ENCODE measurements around the gene MAP6D1.
A peak's percentile ranks its signal among the peaks of the same experiment; 100 is the strongest.

The MAP6D1 gene

DNA sequence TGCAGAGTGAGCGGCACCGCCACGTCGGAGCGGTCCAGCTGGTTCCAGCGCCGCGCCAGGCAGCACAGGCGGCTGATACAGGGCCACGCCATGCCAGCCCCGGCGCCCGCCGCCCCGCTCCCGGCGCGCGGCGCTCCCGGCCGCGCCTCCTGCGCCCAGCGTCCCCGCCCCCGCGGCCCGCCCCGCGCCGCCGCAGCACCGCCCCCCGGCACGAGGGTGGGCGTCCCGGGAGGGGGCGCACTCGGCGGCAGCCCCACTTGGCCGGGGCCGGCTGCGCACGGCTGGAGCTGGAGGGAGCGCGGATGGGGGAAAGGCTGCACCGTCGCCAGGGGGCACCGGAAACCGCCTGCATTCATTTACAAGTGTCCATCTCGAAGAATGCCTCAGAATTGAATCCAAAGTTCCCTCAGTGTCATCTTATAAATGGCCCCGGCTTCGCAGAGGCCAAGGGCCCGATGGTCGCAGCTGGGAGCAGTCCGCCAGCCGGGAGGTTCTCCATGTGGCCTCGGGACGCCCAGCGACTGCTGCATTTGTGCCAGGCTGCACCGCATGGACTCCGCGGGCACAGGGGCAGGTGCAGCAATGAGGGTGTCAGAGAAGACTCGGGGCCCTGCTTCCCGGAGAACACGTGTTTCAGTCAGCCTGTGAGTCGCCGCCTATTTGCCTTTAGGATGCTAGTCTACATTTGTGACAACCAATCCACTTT, at the start of gene MAP6D1:
MAP6D1 (minus strand) TSS at position 122 of the 706 bp plus-strand sequence; CDS start at position 92, 30 bp downstream.
- DNase-seq (ENCODE audit: low read depth): no peak

DNA sequence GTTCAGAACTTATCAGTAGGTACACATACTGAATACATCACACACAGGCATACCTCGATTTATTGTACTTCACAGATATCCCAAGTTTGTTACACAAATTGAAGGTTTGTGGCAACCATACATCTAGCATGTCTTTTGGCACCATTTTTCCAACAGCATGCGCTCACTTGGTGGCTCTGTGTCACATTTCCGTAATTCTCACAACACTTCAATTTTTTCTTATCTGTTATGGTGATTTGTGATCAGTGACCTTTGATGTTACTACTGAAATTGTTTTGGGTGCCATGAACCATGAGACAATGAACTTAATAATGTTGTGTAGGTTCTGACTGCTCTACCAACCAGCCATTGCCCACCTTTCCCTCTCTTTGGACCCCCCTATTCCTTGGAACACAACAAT, 48.5 kb upstream of the MAP6D1 start:
- no peak for DNase-seq (ENCODE audit: low read depth)

DNA sequence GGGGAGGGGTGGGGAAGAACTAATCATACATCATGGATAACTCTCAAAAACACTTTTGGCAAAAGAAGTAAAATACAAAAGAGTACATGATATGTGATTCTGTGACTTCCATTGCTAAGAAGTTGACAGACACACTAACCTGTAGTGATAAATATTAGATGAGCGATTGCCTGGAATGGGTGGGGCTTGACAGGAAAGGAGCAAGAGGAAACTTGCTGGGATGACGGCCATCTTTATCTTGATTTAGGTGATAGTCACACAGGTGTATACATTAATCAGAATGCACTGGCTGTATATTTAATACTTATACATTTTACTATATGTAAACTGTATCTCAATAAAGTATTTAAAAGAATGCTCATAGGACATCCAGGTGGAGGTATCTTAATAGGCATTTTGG, 46.2 kb upstream of the MAP6D1 start:
- no peak for DNase-seq (ENCODE audit: low read depth)

GRCh38 chr3:183870563-183870962, 45.2 kb upstream of the MAP6D1 start:
- no peak for DNase-seq (ENCODE audit: low read depth)

DNA sequence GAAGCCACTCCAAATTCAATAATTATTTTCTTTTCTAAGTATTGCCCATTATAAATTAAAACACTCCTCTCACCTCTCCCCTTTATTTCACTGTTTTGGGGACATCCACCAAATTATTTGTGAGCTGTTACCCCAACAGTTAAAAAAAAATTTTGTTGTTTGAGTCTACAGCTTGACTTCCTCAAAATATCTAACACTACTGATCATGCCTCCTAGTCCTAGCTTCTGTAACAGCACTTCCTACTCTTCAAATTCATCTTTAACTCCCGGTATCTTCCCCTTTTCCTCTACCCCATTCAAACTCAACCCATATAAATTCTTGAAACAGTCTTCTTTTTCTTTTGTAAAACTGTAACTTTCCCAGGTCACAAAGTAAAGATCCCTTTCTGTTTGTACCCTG, 43.4 kb upstream of the MAP6D1 start:
- DNase-seq (ENCODE audit: low read depth): no peak

- no peak for DNase-seq (ENCODE audit: low read depth)
These were observed 37.2 kb upstream of the MAP6D1 start for GRCh38 chr3:183862610-183863009.

DNA sequence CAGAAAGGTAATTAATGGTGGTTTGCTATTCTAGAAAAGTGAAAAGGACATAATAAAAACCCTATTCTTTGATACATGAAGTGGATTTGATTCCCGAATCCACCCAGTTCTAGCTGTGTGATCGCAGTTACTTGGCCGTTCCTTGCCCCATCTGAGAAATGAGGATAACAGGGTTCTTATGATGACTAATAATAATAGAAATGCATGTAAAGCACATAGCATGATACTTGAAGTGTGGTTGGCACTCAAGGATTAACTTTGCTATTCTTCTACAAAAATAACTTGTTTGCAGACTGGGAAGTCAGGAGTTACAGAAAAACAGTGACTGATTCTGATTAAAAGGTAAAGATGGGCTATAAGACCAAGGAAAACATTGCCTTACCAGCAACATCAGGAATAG, 32.5 kb upstream of the MAP6D1 start:
- DNase-seq (ENCODE audit: low read depth): no peak

DNA sequence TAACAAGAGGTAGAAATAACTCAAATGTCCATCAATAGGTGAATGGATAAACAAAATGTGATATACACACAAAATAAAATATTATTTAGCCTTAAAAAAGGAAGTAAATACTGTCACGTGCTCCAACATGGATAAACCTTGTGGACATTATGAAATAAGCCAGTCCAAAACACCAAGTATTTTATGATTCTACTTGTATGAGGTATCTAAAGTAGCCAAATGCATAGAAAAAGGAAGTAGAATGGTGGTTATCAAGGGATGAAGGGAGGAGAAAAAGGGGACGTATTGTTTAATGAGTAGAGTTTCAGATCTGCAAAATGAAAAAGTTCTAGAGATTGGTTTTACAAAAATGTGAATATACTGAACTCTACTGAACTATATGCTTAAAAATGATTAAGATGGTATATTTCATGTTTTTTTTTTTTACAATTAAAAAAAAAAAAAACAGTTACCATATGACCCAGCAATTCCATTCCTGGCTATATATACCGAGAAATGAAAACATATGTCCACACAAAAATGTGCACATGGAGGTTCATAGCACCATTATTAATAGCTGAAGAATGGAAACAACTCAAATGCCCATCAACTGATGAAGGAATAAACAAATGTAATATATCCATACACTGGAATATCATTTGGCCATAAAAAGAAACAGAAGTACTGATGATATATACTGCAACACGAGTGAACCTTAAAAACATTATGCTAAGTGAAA, 29.1 kb upstream of the MAP6D1 start:
- DNase-seq (ENCODE audit: low read depth): no peak

GRCh38 chr3:183845608-183846288, 20.4 kb upstream of the MAP6D1 start:
- no peak for DNase-seq (ENCODE audit: low read depth)

DNA sequence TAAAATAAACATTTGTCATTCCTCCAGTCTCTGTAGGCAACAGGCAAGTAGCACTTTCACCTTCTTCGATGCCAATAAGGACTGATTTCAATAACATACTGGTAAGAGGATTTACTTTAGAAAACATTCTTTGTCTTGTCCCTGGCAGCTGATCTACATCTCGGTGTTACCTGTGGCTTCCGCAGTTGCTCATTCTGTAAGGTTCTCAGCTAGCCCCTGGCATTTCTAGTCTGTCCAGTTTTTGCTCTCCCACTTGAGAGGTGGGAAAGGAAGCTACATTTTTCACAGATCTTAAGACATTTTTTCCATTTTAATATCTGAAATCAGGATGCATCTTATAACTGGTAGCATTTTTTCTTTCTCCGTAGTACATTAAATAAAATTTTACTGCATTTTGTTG, 19.7 kb upstream of the MAP6D1 start:
- no peak for DNase-seq (ENCODE audit: low read depth)

GRCh38 chr3:183844606-183845005, 19.2 kb upstream of the MAP6D1 start:
- DNase-seq (ENCODE audit: low read depth): peak; percentile 65

- DNase-seq (ENCODE audit: low read depth): no peak
These were observed 14.4 kb upstream of the MAP6D1 start for GRCh38 chr3:183839751-183840150.

DNA sequence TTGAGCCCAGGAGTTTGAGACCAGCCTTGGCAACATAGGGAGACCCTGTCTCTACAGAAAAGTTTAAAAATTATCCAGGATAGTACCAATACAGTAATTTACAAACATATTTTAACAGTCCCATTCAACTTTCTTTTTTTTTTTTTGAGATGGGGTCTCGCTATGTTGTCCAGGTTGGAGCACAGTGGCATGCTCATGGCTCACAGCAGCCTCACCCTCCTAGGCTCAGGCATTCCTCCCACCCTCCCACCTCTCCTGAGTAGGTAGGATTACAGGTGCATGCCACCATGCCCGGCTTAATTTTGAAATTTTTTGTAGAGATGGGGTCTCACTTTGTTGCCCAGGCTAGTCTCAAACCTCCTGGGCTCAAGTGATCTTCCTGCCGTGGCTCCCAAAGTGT, 12.5 kb upstream of the MAP6D1 start:
- DNase-seq (ENCODE audit: low read depth): no peak

GRCh38 chr3:183837390-183837789, 12.0 kb upstream of the MAP6D1 start:
- DNase-seq (ENCODE audit: low read depth): no peak

DNA sequence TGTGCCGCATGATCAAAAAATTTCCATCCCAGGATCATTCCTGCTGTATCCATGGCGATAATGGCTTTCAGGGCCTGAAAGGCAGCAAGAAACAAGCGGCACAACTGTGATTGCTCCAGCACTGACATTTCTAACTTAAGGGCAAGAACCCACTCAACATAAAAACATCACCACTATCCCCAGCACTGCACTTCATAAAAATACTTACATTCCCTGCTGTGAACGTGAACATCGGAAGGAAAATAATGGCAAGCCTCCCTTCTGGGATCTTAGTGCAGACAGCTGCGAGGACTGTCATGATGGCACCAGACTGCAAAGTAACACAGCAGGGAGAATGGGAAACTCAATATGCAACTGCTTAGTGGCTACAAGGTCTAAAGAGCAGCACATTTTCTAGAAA, 8.1 kb upstream of the MAP6D1 start:
- no peak for DNase-seq (ENCODE audit: low read depth)

DNA sequence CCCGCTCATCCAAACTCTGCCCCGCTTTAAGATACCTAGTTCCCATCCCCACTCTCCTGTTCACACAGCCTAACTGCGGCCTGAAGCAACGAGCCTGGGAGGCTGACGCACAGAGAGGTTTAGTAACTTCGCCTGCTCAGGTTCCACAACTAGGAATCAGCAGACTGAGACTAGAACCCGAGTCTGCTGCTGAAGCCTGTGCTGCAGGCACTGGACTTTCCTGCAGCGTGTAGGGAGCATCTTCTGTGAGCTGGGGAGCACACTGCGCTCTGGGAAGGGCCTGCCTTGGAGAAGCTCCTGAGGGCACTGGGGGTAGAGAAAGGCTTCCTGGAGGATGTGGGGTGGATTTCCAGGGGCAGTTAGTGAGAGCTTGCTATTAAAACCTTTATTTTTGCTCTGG, 4.8 kb upstream of the MAP6D1 start:
- no peak for DNase-seq (ENCODE audit: low read depth)

DNA sequence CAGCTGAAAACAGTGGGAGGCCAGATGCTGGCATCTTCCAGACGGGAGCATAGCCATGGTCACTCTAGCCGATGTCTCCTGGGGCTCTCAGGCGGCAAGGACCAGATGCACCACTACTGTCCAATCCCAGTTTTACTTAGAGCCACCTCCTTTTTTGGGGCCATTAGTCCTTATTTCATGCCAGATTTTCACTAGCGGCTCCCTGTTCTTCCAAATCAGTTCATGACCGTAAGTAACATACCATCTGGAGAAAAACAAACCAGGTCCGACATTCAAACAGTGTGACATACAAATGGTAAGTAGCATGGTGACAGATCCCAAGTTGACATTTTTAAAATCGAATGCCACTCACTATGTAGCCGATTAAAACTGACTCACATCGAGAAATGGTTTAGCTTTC, 4.1 kb upstream of the MAP6D1 start:
- no peak for DNase-seq (ENCODE audit: low read depth)

DNA sequence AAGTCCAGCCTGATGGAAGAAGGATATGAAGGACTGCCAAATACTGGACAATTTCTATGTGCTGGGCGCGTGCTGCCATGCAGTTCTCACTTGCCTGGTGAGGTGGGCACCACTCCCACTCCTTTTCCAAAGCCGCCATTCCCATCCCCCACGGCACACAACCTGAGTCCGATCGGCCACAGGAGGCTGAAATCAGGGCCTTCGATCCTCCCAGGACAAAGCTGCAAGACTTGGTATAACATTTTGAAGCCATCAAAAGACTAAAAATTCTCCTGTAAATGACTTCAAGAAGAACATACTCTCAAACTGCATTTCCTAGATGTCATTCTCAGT, 3.1 kb upstream of the MAP6D1 start:
- no peak for DNase-seq (ENCODE audit: low read depth)

DNA sequence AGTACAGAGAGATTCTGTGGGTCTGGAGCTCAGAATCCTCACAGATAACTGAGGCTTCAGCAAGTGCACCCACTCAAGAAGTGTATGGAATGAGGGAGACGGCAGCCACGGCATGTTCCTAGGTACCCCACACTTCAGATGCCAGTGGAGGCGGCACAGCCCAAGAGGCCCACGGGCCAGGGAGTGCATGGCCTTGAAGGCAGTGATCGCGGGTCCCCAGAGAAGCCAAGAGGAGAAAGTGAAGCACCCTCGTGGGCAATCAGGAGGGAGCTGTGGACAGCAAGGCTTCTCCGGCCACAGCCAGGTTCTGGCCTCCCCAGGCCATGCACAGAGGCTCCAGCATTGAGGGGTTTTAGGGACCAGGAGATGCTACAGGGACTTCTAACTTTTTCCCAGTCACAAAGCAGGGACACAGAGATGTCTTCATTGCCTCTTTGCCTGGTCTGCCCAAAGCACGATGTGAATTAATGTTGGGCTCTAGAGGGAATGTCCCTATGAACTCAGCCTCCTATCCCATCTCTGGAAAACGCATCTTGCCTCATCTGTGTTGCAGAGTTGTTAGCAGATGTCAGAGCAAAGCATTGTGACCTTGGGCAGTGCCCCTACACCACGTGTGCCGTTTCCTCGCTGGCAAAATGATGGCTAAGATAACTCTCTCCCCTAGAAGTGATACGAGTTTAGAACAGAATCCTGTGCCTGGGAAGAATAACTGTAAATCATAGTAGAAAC, 2.6 kb upstream of the MAP6D1 start:
- DNase-seq (ENCODE audit: low read depth): no peak

DNA sequence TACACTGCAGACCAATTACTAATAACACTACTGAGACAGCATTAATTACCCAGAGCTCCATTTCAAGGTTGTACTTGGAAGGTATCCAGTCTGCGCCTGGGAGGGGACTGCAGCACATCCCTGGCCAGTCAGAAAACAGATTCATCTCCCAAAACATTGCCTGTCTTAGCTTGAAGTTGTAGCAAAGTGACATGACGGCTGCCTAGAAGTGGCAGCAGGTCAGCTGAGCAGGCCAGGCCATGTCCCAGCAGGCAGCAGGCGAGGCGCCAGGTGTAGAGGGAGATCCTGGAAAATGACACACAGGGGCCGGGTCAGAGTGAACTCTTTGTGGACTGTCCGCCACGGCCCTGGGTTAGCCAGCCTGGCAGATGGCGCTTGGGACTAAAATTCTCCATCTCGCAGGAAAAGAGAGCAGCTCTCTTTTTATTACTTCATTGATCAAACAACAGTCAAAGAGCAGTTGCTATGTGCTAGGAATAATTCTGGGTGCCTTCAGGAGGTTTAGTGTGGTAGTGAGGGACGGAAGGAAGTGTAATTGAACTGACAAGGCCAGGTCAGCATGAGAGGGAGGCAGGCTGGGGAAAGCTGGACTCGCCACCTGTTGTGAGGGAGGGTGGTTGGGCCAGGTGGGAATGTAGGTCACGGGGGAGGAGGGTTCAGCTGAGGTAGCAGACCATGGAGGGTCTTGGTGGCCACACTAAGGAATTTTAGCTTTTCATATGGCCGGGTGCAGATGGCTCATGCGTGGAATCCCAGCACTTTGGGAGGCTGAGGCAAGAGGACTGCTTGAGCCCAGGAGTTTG, 1.3 kb upstream of the MAP6D1 start:
- DNase-seq (ENCODE audit: low read depth): no peak

DNA sequence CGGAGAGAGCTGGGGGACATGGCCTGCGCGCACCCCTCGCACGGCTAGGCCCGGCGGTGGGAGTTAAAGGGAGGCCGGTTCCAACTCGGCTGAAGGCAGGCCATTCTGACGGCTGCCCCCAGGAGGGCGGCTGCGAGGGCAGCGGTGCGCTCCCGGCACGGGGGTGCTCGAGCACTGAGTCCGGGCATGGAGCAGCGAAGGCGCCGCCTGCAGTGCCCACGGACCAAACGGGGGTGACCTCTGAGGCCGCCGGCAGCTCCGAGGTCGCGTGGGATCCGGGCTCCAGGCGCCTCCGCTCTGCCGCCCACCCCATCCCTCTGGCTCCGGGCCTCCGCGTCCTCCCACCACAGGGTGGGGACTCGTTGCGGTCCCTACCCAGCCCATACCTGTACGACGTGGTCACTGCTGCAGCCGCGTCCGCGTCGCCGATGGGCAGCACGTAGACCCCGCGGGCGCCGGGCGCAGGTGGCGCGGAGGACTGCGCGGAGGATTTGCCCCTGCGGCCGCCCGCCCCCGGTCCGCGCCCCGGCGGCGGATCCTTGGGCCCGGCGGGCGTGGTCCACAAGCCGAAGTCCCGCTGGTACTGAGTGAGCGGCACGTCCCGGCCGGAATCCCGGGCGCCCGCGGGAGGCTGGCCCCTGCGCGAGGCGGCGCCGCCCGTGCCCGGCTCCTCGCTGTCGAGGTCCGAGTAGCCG, 469 bp downstream of the MAP6D1 start:
- no peak for DNase-seq (ENCODE audit: low read depth)

All from HS-5 (cell line).